Hepatocyte (in vitro differentiated cells): Measurements from ENCODE around the gene GJB5.

ENCODE experiments used
- EZH2 ChIP-seq: fragments of 200-600 bp; sonication (generic); IDR thresholded peaks from 2 replicates; pipeline ENCODE4 v1.6.1; 2016; ENCODE audit warnings: antibody characterized with exemption, mild to moderate bottlenecking, borderline replicate concordance
- TF ChIP-seq, protein P1 (sequence below): fragments of 200-600 bp; sonication (generic); IDR thresholded peaks from 2 replicates; pipeline ENCODE4 v1.5.1; 2016; ENCODE audit warnings: antibody characterized with exemption, mild to moderate bottlenecking; ENCODE audit not compliant: poor library complexity

DNA sequence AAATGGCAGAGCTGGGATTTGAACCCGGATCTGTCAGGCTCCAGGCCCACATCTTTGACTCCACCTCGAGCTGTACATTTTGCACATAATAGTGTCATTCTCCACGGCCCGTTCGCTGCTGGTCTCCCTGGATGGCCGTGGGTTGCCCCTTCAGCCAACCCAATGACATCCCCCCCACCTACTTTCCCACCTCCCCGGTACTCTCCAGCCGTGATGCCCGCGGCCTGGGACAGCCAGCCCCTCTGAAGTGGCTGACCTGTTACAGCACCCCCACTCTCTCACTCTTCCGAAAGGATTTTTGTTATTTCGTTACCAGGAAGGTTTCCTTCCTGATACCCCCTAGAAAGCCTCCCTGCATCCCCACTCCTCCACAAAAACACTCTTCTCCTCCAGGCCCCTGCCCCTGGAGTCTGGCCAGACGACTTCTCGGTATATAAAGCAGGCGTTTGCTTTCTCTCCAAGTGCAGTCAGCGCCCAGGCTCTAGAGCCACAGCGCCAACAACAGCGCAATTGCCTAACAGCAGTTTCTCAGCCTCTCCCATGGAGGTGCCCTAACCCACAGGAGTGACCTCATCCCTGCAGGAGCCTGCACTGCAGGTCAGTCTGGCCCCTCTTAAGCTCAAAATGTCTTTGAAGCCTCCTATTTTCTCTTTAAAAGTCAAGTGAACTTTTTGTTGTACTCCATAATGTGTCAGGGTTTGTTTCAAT is 14.5 kb upstream of the GJB5 start:
- TF ChIP-seq EZH2: no peak
- TF ChIP-seq, protein P1, sequence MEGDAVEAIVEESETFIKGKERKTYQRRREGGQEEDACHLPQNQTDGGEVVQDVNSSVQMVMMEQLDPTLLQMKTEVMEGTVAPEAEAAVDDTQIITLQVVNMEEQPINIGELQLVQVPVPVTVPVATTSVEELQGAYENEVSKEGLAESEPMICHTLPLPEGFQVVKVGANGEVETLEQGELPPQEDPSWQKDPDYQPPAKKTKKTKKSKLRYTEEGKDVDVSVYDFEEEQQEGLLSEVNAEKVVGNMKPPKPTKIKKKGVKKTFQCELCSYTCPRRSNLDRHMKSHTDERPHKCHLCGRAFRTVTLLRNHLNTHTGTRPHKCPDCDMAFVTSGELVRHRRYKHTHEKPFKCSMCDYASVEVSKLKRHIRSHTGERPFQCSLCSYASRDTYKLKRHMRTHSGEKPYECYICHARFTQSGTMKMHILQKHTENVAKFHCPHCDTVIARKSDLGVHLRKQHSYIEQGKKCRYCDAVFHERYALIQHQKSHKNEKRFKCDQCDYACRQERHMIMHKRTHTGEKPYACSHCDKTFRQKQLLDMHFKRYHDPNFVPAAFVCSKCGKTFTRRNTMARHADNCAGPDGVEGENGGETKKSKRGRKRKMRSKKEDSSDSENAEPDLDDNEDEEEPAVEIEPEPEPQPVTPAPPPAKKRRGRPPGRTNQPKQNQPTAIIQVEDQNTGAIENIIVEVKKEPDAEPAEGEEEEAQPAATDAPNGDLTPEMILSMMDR: peak; percentile 9
